Measurements from ENCODE around the gene VPS4B. TPM values are rescaled to one million over a fixed set of nuclear protein-coding genes. Genes with fewer than 3 reads are reported as not detected.
A peak's percentile ranks its signal among the peaks of the same experiment; 100 is the strongest.
"Not testable (repeated sequence)": the region's sequence is repeated elsewhere in the genome, so short reads cannot be mapped to it uniquely, and the experiment has no call there.

VPS4B gene
- 10 to 100 TPM; 56.9 to 67.3 (median 58.9) TPM for polyA plus RNA-seq (ENCODE audit: insufficient read length in 3 of 3)
- long read RNA-seq, donor 1, partial matches to known transcripts = 16 of 20 reads
- long read RNA-seq, donor 1, other reads (novel, unspliced or antisense) = 0 of 20 reads
- long read RNA-seq, donor 2, transcript VPS4B-201 (11 exons, 3,324 nt) = major isoform, 5 of 21 reads
- long read RNA-seq, donor 2, partial matches to known transcripts = 15 of 21 reads
- long read RNA-seq, donor 2, other reads (novel, unspliced or antisense) = 0 of 21 reads
- long read RNA-seq, donor 3, transcript VPS4B-201 (11 exons, 3,324 nt) = major isoform, 17 of 37 reads
- long read RNA-seq, donor 3, partial matches to known transcripts = 19 of 37 reads
- long read RNA-seq, donor 3, other reads (novel, unspliced or antisense) = 0 of 37 reads
- long read RNA-seq, donor 4, transcript VPS4B-201 (11 exons, 3,324 nt) = major isoform, 8 of 11 reads
- long read RNA-seq, donor 4, partial matches to known transcripts = 0 of 11 reads
- long read RNA-seq, donor 4, other reads (novel, unspliced or antisense) = 0 of 11 reads
- long read RNA-seq, donor 5 = 0 reads
- long read RNA-seq, donor 6, transcript VPS4B-201 (11 exons, 3,324 nt) = major isoform, 9 of 23 reads
- long read RNA-seq, donor 6, partial matches to known transcripts = 13 of 23 reads
- long read RNA-seq, donor 6, other reads (novel, unspliced or antisense) = 0 of 23 reads
- long read RNA-seq, donor 7, transcript VPS4B-201 (11 exons, 3,324 nt) = major isoform, 7 of 27 reads
- long read RNA-seq, donor 7, partial matches to known transcripts = 18 of 27 reads
- long read RNA-seq, donor 7, other reads (novel, unspliced or antisense) = 0 of 27 reads
- long read RNA-seq, donor 8 = 0 reads
- long read RNA-seq, donor 9, transcript VPS4B-201 (11 exons, 3,324 nt) = major isoform, 10 of 19 reads
- long read RNA-seq, donor 9, partial matches to known transcripts = 9 of 19 reads
- long read RNA-seq, donor 9, other reads (novel, unspliced or antisense) = 0 of 19 reads
- long read RNA-seq, donor 10, transcript VPS4B-201 (11 exons, 3,324 nt) = major isoform, 7 of 26 reads
- long read RNA-seq, donor 10, partial matches to known transcripts = 18 of 26 reads
- long read RNA-seq, donor 10, other reads (novel, unspliced or antisense) = 0 of 26 reads
- long read RNA-seq, donor 11, transcript VPS4B-201 (11 exons, 3,324 nt) = major isoform, 10 of 20 reads
- long read RNA-seq, donor 11, partial matches to known transcripts = 10 of 20 reads
- long read RNA-seq, donor 11, other reads (novel, unspliced or antisense) = 0 of 20 reads
- long read RNA-seq, donor 12, partial matches to known transcripts = 6 of 9 reads
- long read RNA-seq, donor 12, other reads (novel, unspliced or antisense) = 0 of 9 reads
- long read RNA-seq, donor 13 = 0 reads
- long read RNA-seq, donor 14, transcript VPS4B-201 (11 exons, 3,324 nt) = major isoform, 9 of 28 reads
- long read RNA-seq, donor 14, partial matches to known transcripts = 9 of 28 reads
- long read RNA-seq, donor 14, other reads (novel, unspliced or antisense) = 9 of 28 reads
- long read RNA-seq, donor 15, partial matches to known transcripts = 0 of 7 reads
- long read RNA-seq, donor 15, other reads (novel, unspliced or antisense) = 0 of 7 reads
- long read RNA-seq, donor 16, transcript VPS4B-201 (11 exons, 3,324 nt) = major isoform, 29 of 65 reads
- long read RNA-seq, donor 16, transcript VPS4B-207 (4 exons, 551 nt) = minor isoform, 6 of 65 reads
- long read RNA-seq, donor 16, partial matches to known transcripts = 29 of 65 reads
- long read RNA-seq, donor 16, other reads (novel, unspliced or antisense) = 0 of 65 reads

GRCh38 chr18:63422087-63422863 is at the start of gene VPS4B:
VPS4B (minus strand) TSS chr18:63422476; CDS start chr18:63422259, 217 bp downstream.
- peak; percentile 98 to 100 (median 99) for DNase-seq (ENCODE audit: extremely low read depth in 1 of 11, low read depth in 9 of 11, low spot score in 4 of 11)

DNA sequence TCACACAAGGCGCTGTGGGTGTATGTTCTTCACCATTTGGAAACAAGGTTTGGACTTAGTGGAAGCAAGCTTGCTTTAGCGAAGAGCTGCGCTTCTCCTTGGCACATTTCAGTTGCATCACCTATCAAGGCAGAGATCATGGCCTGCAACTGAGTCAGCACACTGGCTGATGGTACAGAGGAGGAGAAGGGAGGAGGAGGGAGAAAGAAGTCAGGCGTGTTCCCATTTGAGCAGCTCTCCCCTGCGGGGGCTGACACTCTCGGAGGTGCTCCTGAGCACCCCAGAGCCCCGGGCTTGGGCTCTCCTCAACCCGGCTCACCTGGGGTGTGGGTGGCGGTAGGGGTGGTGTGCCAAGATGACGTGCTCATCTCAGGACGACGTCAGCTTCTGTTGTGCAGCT is 48.5 kb upstream of the VPS4B start:
- no peak for DNase-seq (ENCODE audit: extremely low read depth in 1 of 11, low read depth in 9 of 11, low spot score in 4 of 11)

GRCh38 chr18:63468575-63468974 is 46.3 kb upstream of the VPS4B start:
- no peak for DNase-seq (ENCODE audit: extremely low read depth in 1 of 11, low read depth in 9 of 11, low spot score in 4 of 11)

GRCh38 chr18:63467699-63468098 is 45.4 kb upstream of the VPS4B start:
- DNase-seq (ENCODE audit: extremely low read depth in 1 of 11, low read depth in 9 of 11, low spot score in 4 of 11) = no peak

- DNase-seq (ENCODE audit: extremely low read depth in 1 of 11, low read depth in 9 of 11, low spot score in 4 of 11) = no peak
Measured at GRCh38 chr18:63465059-63465458, 42.8 kb upstream of the VPS4B start.

DNA sequence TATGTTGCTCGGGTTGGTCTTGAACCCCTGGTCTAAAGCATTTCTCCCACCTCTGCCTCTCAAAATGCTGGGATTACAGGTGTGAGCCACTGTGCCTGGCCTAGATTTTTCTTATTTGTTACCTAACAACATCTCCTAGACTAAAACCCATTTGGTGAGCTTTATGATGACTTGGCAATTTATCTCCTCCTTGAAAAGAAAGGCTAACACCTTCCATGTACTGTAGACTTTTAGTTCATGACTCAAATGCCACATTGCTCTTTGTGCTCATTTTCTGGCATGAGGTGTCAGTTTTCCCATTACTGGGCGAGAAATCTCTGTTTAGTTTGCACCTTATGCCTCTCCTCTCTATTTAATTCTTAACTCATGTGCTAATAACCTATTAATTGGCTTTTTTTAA is 42.2 kb upstream of the VPS4B start:
- DNase-seq (ENCODE audit: extremely low read depth in 1 of 11, low read depth in 9 of 11, low spot score in 4 of 11) = no peak

DNA sequence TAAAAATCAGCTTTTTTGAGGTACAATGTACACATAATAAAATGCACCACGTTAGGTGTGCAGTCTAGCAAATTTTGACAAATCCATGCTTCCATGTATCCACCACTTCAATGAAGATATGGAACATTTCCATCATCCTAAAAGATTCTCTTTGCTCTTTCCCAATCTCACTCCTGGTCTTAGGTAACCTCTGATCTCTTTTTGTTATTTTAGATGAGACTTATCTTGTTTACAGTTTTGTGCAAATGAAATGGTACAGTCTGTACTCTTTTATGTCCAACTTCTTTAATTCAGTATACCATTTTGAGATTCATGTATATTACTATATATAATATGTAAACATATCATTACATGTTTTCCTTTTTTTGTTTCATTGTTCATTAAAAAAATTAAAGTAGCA is 38.1 kb upstream of the VPS4B start:
- no peak for DNase-seq (ENCODE audit: extremely low read depth in 1 of 11, low read depth in 9 of 11, low spot score in 4 of 11)

GRCh38 chr18:63457977-63458376 is 35.7 kb upstream of the VPS4B start:
- no peak for DNase-seq (ENCODE audit: extremely low read depth in 1 of 11, low read depth in 9 of 11, low spot score in 4 of 11)

GRCh38 chr18:63454497-63454896 is 32.2 kb upstream of the VPS4B start:
- DNase-seq (ENCODE audit: extremely low read depth in 1 of 11, low read depth in 9 of 11, low spot score in 4 of 11) = no peak

- DNase-seq (ENCODE audit: extremely low read depth in 1 of 11, low read depth in 9 of 11, low spot score in 4 of 11) = not testable (repeated sequence)
Measured at GRCh38 chr18:63452751-63453150, 30.5 kb upstream of the VPS4B start.

- DNase-seq (ENCODE audit: extremely low read depth in 1 of 11, low read depth in 9 of 11, low spot score in 4 of 11) = peak in 6 of 11 donors; percentile 5 to 24 (median 14)
Measured at GRCh38 chr18:63451799-63452660, 29.8 kb upstream of the VPS4B start.

DNA sequence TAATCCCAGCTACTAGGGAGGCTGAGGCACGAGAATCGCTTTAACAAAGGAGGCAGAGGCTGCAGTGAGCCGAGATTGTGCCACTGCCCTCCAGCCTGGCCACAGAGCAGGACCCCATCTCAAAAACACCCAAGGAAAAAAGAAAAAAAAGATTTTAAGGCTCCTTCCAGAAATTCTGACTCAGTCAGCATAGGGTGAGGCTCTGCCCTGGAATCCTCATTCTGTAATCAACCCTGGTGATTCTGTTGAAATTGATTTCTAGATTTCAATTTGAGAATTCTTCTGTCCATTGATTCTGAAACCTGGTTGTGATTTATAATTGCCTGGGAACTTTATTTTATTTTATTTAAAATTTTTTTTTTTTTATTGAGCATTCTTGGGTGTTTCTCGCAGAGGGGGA is 27.1 kb upstream of the VPS4B start:
- no peak for DNase-seq (ENCODE audit: extremely low read depth in 1 of 11, low read depth in 9 of 11, low spot score in 4 of 11)

DNA sequence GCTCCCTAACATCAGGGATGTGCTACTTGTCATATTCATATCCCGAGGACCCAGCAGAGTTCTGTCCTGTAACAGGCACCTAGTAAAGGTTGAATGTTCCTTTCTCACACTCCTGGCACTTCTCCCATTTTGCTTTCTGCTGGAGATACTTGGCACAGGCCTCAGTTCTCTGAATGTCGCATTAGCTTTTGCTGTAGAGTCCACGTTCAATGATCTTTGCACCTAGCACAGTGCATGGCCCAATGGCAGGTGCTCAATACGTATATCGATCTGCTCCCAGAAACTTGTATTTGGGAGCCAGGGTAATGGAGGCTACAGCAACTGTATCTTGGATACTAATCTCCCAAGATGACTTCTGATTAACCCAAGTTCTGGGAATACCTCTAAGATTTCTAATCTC is 24.8 kb upstream of the VPS4B start:
- DNase-seq (ENCODE audit: extremely low read depth in 1 of 11, low read depth in 9 of 11, low spot score in 4 of 11) = no peak

DNA sequence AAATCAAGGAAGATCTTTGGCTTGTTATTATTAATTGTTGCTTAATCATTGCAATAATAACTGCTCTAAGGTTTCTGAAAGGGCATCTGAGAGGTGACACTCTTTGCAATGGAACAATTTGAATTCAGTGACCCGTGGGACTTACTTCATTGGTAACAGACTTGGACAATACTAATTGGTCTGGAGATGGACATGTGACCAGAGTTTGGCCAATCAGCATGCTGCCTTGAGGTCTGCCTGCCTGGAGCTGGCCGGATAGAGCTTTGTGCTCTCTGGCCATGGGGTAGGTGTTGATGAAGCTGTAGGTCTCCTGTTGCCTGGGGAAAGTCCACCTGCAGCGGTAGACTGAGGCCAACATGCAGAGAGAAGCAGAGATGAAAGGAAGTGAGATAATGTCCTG is 24.0 kb upstream of the VPS4B start:
- no peak for DNase-seq (ENCODE audit: extremely low read depth in 1 of 11, low read depth in 9 of 11, low spot score in 4 of 11)

GRCh38 chr18:63445037-63445436 is 22.8 kb upstream of the VPS4B start:
- DNase-seq (ENCODE audit: extremely low read depth in 1 of 11, low read depth in 9 of 11, low spot score in 4 of 11) = no peak

- DNase-seq (ENCODE audit: extremely low read depth in 1 of 11, low read depth in 9 of 11, low spot score in 4 of 11) = no peak
Measured at GRCh38 chr18:63444580-63444979, 22.3 kb upstream of the VPS4B start.

- DNase-seq (ENCODE audit: extremely low read depth in 1 of 11, low read depth in 9 of 11, low spot score in 4 of 11) = no peak
Measured at GRCh38 chr18:63443829-63444228, 21.6 kb upstream of the VPS4B start.
